ENCODE measurements around the gene MTUS2. TPM values are rescaled to one million over a fixed set of nuclear protein-coding genes. Genes with fewer than 3 reads are reported as not detected.
A peak's percentile ranks its signal among the peaks of the same experiment; 100 is the strongest.

The MTUS2 gene
- total and polyA plus RNA-seq, 2 donors from 2014 or later = 0.06 to 0.22 TPM

DNA sequence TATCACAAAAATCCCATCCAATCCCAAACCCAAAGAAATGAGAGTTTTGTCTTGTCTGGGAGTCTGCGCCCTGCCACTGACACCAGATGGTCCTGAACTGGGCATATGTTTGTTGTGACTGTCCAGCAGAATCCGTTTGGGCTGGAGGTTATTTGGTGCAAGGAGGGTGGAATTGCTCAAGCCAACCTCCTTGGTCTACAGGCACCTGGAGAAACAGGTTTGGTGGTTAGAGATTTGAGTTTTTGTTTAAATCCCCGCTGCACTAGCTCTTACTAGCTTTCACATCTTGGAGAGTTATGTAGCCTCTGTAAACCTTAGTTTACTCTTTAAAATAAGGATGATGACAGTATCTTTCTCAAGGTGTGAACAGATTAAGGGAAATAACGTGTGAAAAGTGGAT is 673.7 kb downstream of the MTUS2 start:
- no peaks in the 10 kb centered on the region for H3K36me3 ChIP-seq (ENCODE audit: control insufficient read depth in 2 of 3, insufficient read depth in 3 of 3, low read length in 3 of 3)
- no peaks in the 10 kb centered on the region for H3K27me3 ChIP-seq (ENCODE audit: control insufficient read depth, insufficient read depth, low read length)
- intact Hi-C loops (cut with DNase I) = no loop called here
- TF ChIP-seq, protein P1, sequence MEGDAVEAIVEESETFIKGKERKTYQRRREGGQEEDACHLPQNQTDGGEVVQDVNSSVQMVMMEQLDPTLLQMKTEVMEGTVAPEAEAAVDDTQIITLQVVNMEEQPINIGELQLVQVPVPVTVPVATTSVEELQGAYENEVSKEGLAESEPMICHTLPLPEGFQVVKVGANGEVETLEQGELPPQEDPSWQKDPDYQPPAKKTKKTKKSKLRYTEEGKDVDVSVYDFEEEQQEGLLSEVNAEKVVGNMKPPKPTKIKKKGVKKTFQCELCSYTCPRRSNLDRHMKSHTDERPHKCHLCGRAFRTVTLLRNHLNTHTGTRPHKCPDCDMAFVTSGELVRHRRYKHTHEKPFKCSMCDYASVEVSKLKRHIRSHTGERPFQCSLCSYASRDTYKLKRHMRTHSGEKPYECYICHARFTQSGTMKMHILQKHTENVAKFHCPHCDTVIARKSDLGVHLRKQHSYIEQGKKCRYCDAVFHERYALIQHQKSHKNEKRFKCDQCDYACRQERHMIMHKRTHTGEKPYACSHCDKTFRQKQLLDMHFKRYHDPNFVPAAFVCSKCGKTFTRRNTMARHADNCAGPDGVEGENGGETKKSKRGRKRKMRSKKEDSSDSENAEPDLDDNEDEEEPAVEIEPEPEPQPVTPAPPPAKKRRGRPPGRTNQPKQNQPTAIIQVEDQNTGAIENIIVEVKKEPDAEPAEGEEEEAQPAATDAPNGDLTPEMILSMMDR (IDR thresholded peaks at IDR 0.05; ENCODE audit: borderline replicate concordance, extremely low read depth, insufficient read depth) = no peak
- no peak for DNase-seq
- no peak for FAIRE-seq
- no peaks in the 10 kb centered on the region for H3K4me1 ChIP-seq (ENCODE audit: control insufficient read depth in 2 of 3, insufficient read depth in 2 of 3, low read depth in 1 of 3, low read length in 3 of 3)
- H3K9ac ChIP-seq (ENCODE audit: low read length in 3 of 3) = no peak overlapping the region
- no peak overlapping the region for H3K27ac ChIP-seq (ENCODE audit: low read depth in 2 of 2, low read length in 2 of 2)
- peaks cover 0 to 3% (median 0%) of the 10 kb centered on the region in 3 donors for H3K9me3 ChIP-seq (ENCODE audit: control insufficient read depth in 2 of 3, insufficient read depth in 1 of 3, low read length in 3 of 3)
- H3K4me3 ChIP-seq (ENCODE audit: low read length in 3 of 3) = no peak overlapping the region

DNA sequence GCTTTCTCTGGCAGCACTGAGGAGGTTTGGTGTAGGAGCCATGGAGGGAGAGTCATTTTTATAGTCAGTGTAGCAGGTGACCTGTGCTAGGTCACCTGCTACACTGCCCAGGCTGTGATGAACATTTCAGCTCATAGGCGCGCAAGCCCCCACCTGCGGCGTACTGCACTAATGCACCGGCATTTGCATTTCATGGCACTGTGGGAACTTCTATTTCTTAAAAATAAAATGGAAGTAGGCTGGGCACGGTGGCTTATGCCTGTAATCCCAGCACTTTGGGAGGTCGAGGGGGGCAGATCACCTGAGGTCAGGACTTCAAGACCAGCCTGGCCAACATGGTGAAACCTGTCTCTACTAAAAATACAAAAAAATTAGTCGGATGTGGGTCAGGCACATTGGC is 674.4 kb downstream of the MTUS2 start:
- FAIRE-seq = no peak
- no peaks in the 10 kb centered on the region for H3K36me3 ChIP-seq (ENCODE audit: control insufficient read depth in 2 of 3, insufficient read depth in 3 of 3, low read length in 3 of 3)
- peaks cover 0 to 3% (median 0%) of the 10 kb centered on the region in 3 donors for H3K9me3 ChIP-seq (ENCODE audit: control insufficient read depth in 2 of 3, insufficient read depth in 1 of 3, low read length in 3 of 3)
- TF ChIP-seq, protein P1 (IDR thresholded peaks at IDR 0.05; ENCODE audit: borderline replicate concordance, extremely low read depth, insufficient read depth) = no peak
- no peak overlapping the region for H3K4me3 ChIP-seq (ENCODE audit: low read length in 3 of 3)
- no peak overlapping the region for H3K9ac ChIP-seq (ENCODE audit: low read length in 3 of 3)
- intact Hi-C loops (cut with DNase I) = no loop called here
- no peaks in the 10 kb centered on the region for H3K4me1 ChIP-seq (ENCODE audit: control insufficient read depth in 2 of 3, insufficient read depth in 2 of 3, low read depth in 1 of 3, low read length in 3 of 3)
- no peak for DNase-seq
- no peak overlapping the region for H3K27ac ChIP-seq (ENCODE audit: low read depth in 2 of 2, low read length in 2 of 2)
- H3K27me3 ChIP-seq (ENCODE audit: control insufficient read depth, insufficient read depth, low read length) = no peaks in the 10 kb centered on the region

- Histone ChIP-seq H3K9me3 (ENCODE audit: control insufficient read depth in 2 of 3, insufficient read depth in 1 of 3, low read length in 3 of 3) (peaks cover 0 to 3% (median 0%) of the 10 kb centered on the region in 3 donors), H3K27ac (ENCODE audit: low read depth in 2 of 2, low read length in 2 of 2) (no peak overlapping the region), H3K4me3 (ENCODE audit: low read length in 3 of 3) (no peak overlapping the region), H3K27me3 (ENCODE audit: control insufficient read depth, insufficient read depth, low read length) (no peaks in the 10 kb centered on the region), H3K36me3 (ENCODE audit: control insufficient read depth in 2 of 3, insufficient read depth in 3 of 3, low read length in 3 of 3) (no peaks in the 10 kb centered on the region), H3K4me1 (ENCODE audit: control insufficient read depth in 2 of 3, insufficient read depth in 2 of 3, low read depth in 1 of 3, low read length in 3 of 3) (no peaks in the 10 kb centered on the region), H3K9ac (ENCODE audit: low read length in 3 of 3) (no peak overlapping the region)
- DNase-seq (peak in 3 of 5 donors; percentile 38 to 62 (median 47)), FAIRE-seq (no peak)
- intact Hi-C loops (cut with DNase I) = no loop called here
- TF ChIP-seq, protein P1 (IDR thresholded peaks at IDR 0.05; ENCODE audit: borderline replicate concordance, extremely low read depth, insufficient read depth) = no peak
Measured at GRCh38 chr13:29496241-29496712, 676.1 kb downstream of the MTUS2 start.

GRCh38 chr13:29497137-29497654 is 677.1 kb downstream of the MTUS2 start:
- peak; percentile 81 to 96 (median 85) for DNase-seq
- H3K4me1 ChIP-seq (ENCODE audit: control insufficient read depth in 2 of 3, insufficient read depth in 2 of 3, low read depth in 1 of 3, low read length in 3 of 3) = no peaks in the 10 kb centered on the region
- intact Hi-C loops (cut with DNase I) = no loop called here
- no peak overlapping the region for H3K4me3 ChIP-seq (ENCODE audit: low read length in 3 of 3)
- H3K9ac ChIP-seq (ENCODE audit: low read length in 3 of 3) = no peak overlapping the region
- H3K27ac ChIP-seq (ENCODE audit: low read depth in 2 of 2, low read length in 2 of 2) = no peak overlapping the region
- TF ChIP-seq, protein P1 (IDR thresholded peaks at IDR 0.05; ENCODE audit: borderline replicate concordance, extremely low read depth, insufficient read depth) = no peak
- H3K27me3 ChIP-seq (ENCODE audit: control insufficient read depth, insufficient read depth, low read length) = no peaks in the 10 kb centered on the region
- no peaks in the 10 kb centered on the region for H3K9me3 ChIP-seq (ENCODE audit: control insufficient read depth in 2 of 3, insufficient read depth in 1 of 3, low read length in 3 of 3)
- no peak for FAIRE-seq
- no peaks in the 10 kb centered on the region for H3K36me3 ChIP-seq (ENCODE audit: control insufficient read depth in 2 of 3, insufficient read depth in 3 of 3, low read length in 3 of 3)

All from kidney (tissue), 14 donors.